Measurements from ENCODE around the gene PRDM7. TPM values are rescaled to one million over a fixed set of nuclear protein-coding genes. Genes with fewer than 3 reads are reported as not detected.

The PRDM7 gene
- total and polyA plus RNA-seq, 12 donors, result not detected

GRCh38 chr16:90007015-90007414, 70.1 kb downstream of the PRDM7 start:
- 40 to 87% (median 81%) methylated on average over 1 to 7 of the region's 7 CpGs for WGBS, 4 donors

More at GRCh38 chr16:90007015-90007414, 70.1 kb downstream of the PRDM7 start:
- H3K4me1 ChIP-seq (replicated peaks in 1 of 2), result no peaks in the 10 kb centered on the region
- no peaks in the 10 kb centered on the region for H3K27me3 ChIP-seq
- DNase-seq, result no peak
- H3K4me3 ChIP-seq, result no peak overlapping the region
- H3K36me3 ChIP-seq (replicated peaks in 1 of 2), result no peaks in the 10 kb centered on the region
- intact Hi-C loops (cut with DNase I), result no loop called here
- no peak overlapping the region for H3K27ac ChIP-seq
- H3K9me3 ChIP-seq (replicated peaks in 1 of 3), result no peaks in the 10 kb centered on the region
- no peak for TF ChIP-seq POLR2A (IDR thresholded peaks at IDR 0.05)
- no peak for TF ChIP-seq CTCF (IDR thresholded peaks at IDR 0.05)

Other genes with a start within 250 kb of the PRDM7 start
- 10 to 100 TPM in 2 of 9 donors, 1 to 10 TPM in 7; 2.8 to 14.4 (median 4.5) TPM for gene SPIRE2, start 248.9 kb downstream of the PRDM7 start, total RNA-seq
- gene SPIRE2, start 248.9 kb downstream of the PRDM7 start, polyA plus RNA-seq, result 10 to 100 TPM in 1 of 3 donors, 1 to 10 TPM in 2; 2.8 to 14.2 (median 7.8) TPM
- 100 to 1,000 TPM; 177 to 237 (median 205) TPM for gene TCF25, start 203.7 kb downstream of the PRDM7 start, total RNA-seq
- gene TCF25, start 203.7 kb downstream of the PRDM7 start, polyA plus RNA-seq, result 100 to 1,000 TPM; 215 to 438 (median 253) TPM
- gene MC1R, start 158.5 kb downstream of the PRDM7 start, total RNA-seq, result 1 to 10 TPM in 8 of 9 donors, under 1 TPM in 1; 0.72 to 8.2 (median 5.8) TPM
- gene MC1R, start 158.5 kb downstream of the PRDM7 start, polyA plus RNA-seq, result 10 to 100 TPM in 2 of 3 donors, under 1 TPM in 1; 0.55 to 20.4 (median 10.0) TPM
- gene TUBB3, start 154.0 kb downstream of the PRDM7 start, total RNA-seq, result 10 to 100 TPM in 8 of 9 donors, 1 to 10 TPM in 1; 6.4 to 63.8 (median 21.0) TPM
- gene TUBB3, start 154.0 kb downstream of the PRDM7 start, polyA plus RNA-seq, result 10 to 100 TPM; 12.5 to 13.2 (median 12.9) TPM
- gene DEF8, start 128.6 kb downstream of the PRDM7 start, total RNA-seq, result 10 to 100 TPM; 32.2 to 95.0 (median 61.9) TPM
- gene DEF8, start 128.6 kb downstream of the PRDM7 start, polyA plus RNA-seq, result 10 to 100 TPM; 21.4 to 89.1 (median 89.0) TPM
- 10 to 100 TPM in 1 of 9 donors, 1 to 10 TPM in 8; 1.4 to 24.2 (median 7.7) TPM for gene DBNDD1, start 57.9 kb downstream of the PRDM7 start, total RNA-seq
- gene DBNDD1, start 57.9 kb downstream of the PRDM7 start, polyA plus RNA-seq, result 1 to 10 TPM; 3.3 to 6.7 (median 5.5) TPM

Measured in adrenal gland (tissue), 12 donors.